CD4-positive, alpha-beta memory T cell (primary cell): ENCODE results near the gene FCHSD2. TPM values are rescaled to one million over a fixed set of nuclear protein-coding genes. Genes with fewer than 3 reads are reported as not detected.
"Not testable (repeated sequence)": the region's sequence is repeated elsewhere in the genome, so short reads cannot be mapped to it uniquely, and the experiment has no call there.

Source experiments
- CTCF ChIA-PET: fragments of 350-600 bp; sonication (Branson Sonifier 250); formaldehyde crosslinking; loops from one replicate; lab custom pipeline; 2021; ENCODE audit warnings: inconsistent platforms; ENCODE audit not compliant: partially characterized antibody; lab: Charles Lee
- POLR2A ChIA-PET: fragments of 350-600 bp; sonication (Branson Sonifier 250); formaldehyde crosslinking; loops from one replicate; lab custom pipeline; 2021; ENCODE audit not compliant: partially characterized antibody; lab: Charles Lee
- DNase-seq, 5 donors: peaks; one replicate each; pipeline versions ENCODE4 v3.0.0 to v3.0.0-alpha.2; 2020 to 2022; ENCODE audit warnings: mixed read lengths in 1 of 5
- H3K27ac ChIP-seq: one replicate; pipeline ENCODE4 v1.7.0; 2013; ENCODE audit warnings: low read depth, low read length
- H3K27me3 ChIP-seq: 2 replicates; pipeline ENCODE4 v1.7.0; 2013; ENCODE audit warnings: mild to moderate bottlenecking, low read length, moderate library complexity; ENCODE audit not compliant: insufficient read depth
- H3K36me3 ChIP-seq: 2 replicates; pipeline ENCODE4 v1.7.0; 2013; ENCODE audit warnings: mild to moderate bottlenecking, low read length, moderate library complexity; ENCODE audit not compliant: insufficient read depth
- H3K4me1 ChIP-seq: 2 replicates; pipeline ENCODE4 v1.7.0; 2013; ENCODE audit warnings: mild to moderate bottlenecking, low read length, moderate library complexity; ENCODE audit not compliant: insufficient read depth
- H3K4me3 ChIP-seq, 2 donors: one replicate each; pipeline ENCODE4 v1.7.0; 2013; ENCODE audit warnings: low read length in 2 of 2, mild to moderate bottlenecking in 1 of 2
- H3K9me3 ChIP-seq, 2 donors: one replicate each; pipeline ENCODE4 v1.7.0; 2013; ENCODE audit warnings: low read length in 2 of 2, control low read depth in 1 of 2; ENCODE audit not compliant: control insufficient read depth in 1 of 2
- H3K27ac Mint-ChIP-seq, 7 donors: one replicate each; pipeline ENCODE4 v1.8.0; 2020 to 2021; ENCODE audit warnings: mixed read lengths in 7 of 7, mild to moderate bottlenecking in 6 of 7, inconsistent platforms in 3 of 7, moderate library complexity in 3 of 7
- H3K27me3 Mint-ChIP-seq, 2 donors: one replicate each; pipeline ENCODE4 v1.8.0; 2020 to 2021; ENCODE audit warnings: mixed read lengths in 2 of 2
- H3K36me3 Mint-ChIP-seq, 2 donors: one replicate each; pipeline ENCODE4 v1.8.0; 2020 to 2021; ENCODE audit warnings: mixed read lengths in 2 of 2, inconsistent platforms in 1 of 2, mild to moderate bottlenecking in 1 of 2
- H3K4me1 Mint-ChIP-seq, 4 donors: one replicate each; pipeline ENCODE4 v1.8.0; 2020 to 2021; ENCODE audit warnings: mixed read lengths in 4 of 4, mild to moderate bottlenecking in 1 of 4
- H3K4me3 Mint-ChIP-seq, 8 donors: one replicate each; pipeline ENCODE4 v1.8.0; 2020 to 2021; ENCODE audit warnings: mixed read lengths in 8 of 8, mild to moderate bottlenecking in 7 of 8, moderate library complexity in 6 of 8, inconsistent platforms in 3 of 8
- H3K9me3 Mint-ChIP-seq, 8 donors: one replicate each; pipeline ENCODE4 v1.8.0; 2020 to 2021; ENCODE audit warnings: mixed read lengths in 8 of 8, mild to moderate bottlenecking in 5 of 8, inconsistent platforms in 3 of 8, moderate library complexity in 1 of 8
- intact Hi-C: fragments of 100-400 bp; cut with micrococcal nuclease; formaldehyde crosslinking; loops from one replicate; pipeline ENCODE4 v1.15.1; 2023
- polyA plus RNA-seq, 2 donors: library from polyadenylated mRNA; unstranded; fragments of 300-500 nt; fragmentation: Illumina TruSeq; gene quantifications; one replicate each; pipeline ENCODE4 v1.2.3, GENCODE V29; 2021
- total RNA-seq, 2 experiments: library from RNA; stranded (reverse); gene quantifications; one replicate each; pipeline ENCODE4 v1.2.3, GENCODE V29; 2021

The FCHSD2 gene
- total and polyA plus RNA-seq, 4 experiments from 2014 or later: 9.5 to 52.0 (median 34.8) TPM

DNA sequence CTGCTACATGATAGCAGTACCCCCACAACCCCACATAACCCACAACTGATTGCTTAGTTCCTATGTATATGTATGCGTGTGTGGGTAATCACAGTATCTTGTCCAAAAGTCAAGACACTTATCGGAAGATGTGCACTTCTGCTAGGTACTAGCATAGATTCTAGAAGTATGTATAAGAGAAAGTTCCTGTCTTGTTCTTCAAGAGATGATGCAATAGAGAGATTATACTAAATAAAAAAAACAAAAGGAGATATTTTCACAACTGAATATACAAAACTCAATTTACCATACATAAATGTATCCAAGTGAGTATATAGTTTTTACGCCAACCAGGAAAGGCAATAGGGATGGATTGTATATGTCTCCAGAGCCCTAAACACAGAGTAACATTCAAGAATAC lies 112.0 kb downstream of the FCHSD2 start:
- H3K36me3 ChIP-seq: no peaks in the 10 kb centered on the region
- H3K4me1 ChIP-seq: peaks cover 27% of the 10 kb centered on the region
- Mint-ChIP-seq H3K4me1 (peaks cover 28 to 46% (median 41%) of the 10 kb centered on the region in 4 donors), H3K36me3 (peaks cover 30 to 31% of the 10 kb centered on the region in 2 donors), H3K27ac (peak overlapping the region in 1 of 7 donors; percentile 13), H3K9me3 (peaks cover 0 to 34% (median 24%) of the 10 kb centered on the region in 8 donors), H3K27me3 (no peaks in the 10 kb centered on the region), H3K4me3 (no peak overlapping the region)
- POLR2A ChIA-PET: no interaction called here
- intact Hi-C loops: loop anchor here (5.0 kb wide), 1 partner anchor 112 kb away; the partner anchor contains the start of gene FCHSD2
- peaks cover 0 to 3% of the 10 kb centered on the region in 2 donors for H3K9me3 ChIP-seq
- H3K4me3 ChIP-seq: no peak overlapping the region
- H3K27me3 ChIP-seq: no peaks in the 10 kb centered on the region
- no peak overlapping the region for H3K27ac ChIP-seq
- CTCF ChIA-PET: no interaction called here
- no peak for DNase-seq

DNA sequence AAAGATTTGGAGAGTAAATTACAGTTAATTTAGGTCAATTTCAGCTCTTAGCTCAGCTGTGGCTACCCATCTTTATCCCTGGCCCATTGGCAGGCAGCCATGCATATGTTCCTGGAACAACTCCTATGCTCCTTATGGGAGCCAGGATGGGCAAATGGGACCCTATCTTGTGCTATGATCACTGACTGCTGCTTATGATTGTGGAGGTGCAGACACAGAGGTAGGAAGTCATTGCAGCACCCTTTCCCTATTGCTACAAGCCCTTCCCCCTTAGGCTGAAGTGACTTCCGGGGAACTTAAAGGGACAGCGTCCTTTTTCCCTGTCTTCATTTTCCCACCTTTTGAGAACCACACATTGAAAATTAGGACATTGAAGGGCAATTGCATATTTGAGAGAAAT lies 112.7 kb downstream of the FCHSD2 start:
- Mint-ChIP-seq H3K36me3 (peaks cover 37 to 39% of the 10 kb centered on the region in 2 donors), H3K4me1 (peaks cover 22 to 38% (median 34%) of the 10 kb centered on the region in 4 donors), H3K27me3 (no peaks in the 10 kb centered on the region), H3K9me3 (peaks cover 0 to 41% (median 32%) of the 10 kb centered on the region in 8 donors), H3K4me3 (peak overlapping the region in 4 of 8 donors; percentile 25 to 55 (median 44)), H3K27ac (peak overlapping the region in 2 of 7 donors; percentile 53 to 61)
- Histone ChIP-seq H3K4me3 (no peak overlapping the region), H3K27ac (no peak overlapping the region), H3K9me3 (peaks cover 0 to 5% of the 10 kb centered on the region in 2 donors), H3K36me3 (no peaks in the 10 kb centered on the region), H3K4me1 (peaks cover 20% of the 10 kb centered on the region), H3K27me3 (no peaks in the 10 kb centered on the region)
- intact Hi-C loops: no loop called here
- no peak for DNase-seq
- CTCF ChIA-PET: no interaction called here
- POLR2A ChIA-PET: no interaction called here

DNA sequence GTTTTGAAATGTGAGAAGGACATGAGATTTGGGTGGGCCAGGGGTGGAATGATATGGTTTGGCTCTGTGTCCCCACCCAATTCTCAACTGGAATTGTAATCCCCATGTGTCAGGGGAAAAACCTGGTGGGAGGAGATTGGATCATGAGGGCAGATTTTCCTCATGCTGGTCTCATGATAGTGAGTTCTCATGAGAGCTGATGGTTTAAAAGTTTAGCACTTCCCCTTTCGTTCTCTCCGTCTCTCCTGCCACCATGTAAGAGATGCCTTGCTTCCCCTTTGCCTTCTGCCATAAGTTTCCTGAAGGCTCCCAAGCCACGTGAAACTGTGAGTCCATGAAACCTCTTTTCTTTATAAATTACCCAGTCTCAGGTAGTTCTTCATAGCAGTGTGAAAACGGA lies 113.5 kb downstream of the FCHSD2 start:
- Histone ChIP-seq H3K36me3 (no peaks in the 10 kb centered on the region), H3K4me3 (no peak overlapping the region), H3K9me3 (peaks cover 0 to 7% of the 10 kb centered on the region in 2 donors), H3K27ac (no peak overlapping the region), H3K27me3 (no peaks in the 10 kb centered on the region), H3K4me1 (peaks cover 13% of the 10 kb centered on the region)
- intact Hi-C loops: no loop called here
- Mint-ChIP-seq H3K9me3 (peaks cover 0 to 49% (median 39%) of the 10 kb centered on the region in 8 donors), H3K27ac (peak overlapping the region in 1 of 7 donors; percentile 35), H3K4me1 (peaks cover 17 to 34% (median 29%) of the 10 kb centered on the region in 4 donors), H3K36me3 (peaks cover 45 to 47% of the 10 kb centered on the region in 2 donors), H3K27me3 (no peaks in the 10 kb centered on the region), H3K4me3 (peak overlapping the region in 1 of 8 donors; percentile 15)
- CTCF ChIA-PET: no interaction called here
- POLR2A ChIA-PET: no interaction called here
- DNase-seq: no peak

DNA sequence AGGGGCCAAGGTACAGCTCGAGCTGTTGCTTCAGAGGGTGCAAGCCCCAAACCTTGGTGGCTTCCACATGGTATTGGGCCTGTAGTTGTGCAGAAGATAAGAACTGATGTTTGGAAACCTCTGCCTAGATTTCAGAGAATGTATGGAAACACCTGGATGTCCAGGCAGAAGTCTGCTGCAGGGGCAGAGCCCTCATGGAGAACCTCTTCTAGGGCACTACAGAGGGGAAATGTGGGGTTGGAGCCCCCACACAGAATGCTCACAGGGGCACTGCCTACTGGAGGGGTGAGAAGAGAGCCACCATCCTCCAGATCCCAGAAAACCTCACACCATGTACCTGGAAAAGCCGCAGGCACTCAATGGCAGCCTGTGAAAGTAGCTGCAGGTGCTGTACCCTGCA lies 114.3 kb downstream of the FCHSD2 start:
- peaks cover 12 to 28% (median 23%) of the 10 kb centered on the region in 4 donors for H3K4me1 Mint-ChIP-seq
- H3K27ac Mint-ChIP-seq: peak overlapping the region in 1 of 7 donors; percentile 57
- H3K9me3 ChIP-seq, intact Hi-C loops, CTCF ChIA-PET, H3K27ac ChIP-seq, H3K27me3 Mint-ChIP-seq, H3K27me3 ChIP-seq, POLR2A ChIA-PET, H3K36me3 ChIP-seq, H3K4me3 ChIP-seq, H3K4me1 ChIP-seq, DNase-seq, H3K4me3 Mint-ChIP-seq: not testable (repeated sequence)
- H3K36me3 Mint-ChIP-seq: peaks cover 51 to 53% of the 10 kb centered on the region in 2 donors
- peaks cover 0 to 57% (median 44%) of the 10 kb centered on the region in 8 donors for H3K9me3 Mint-ChIP-seq

GRCh38 chr11:73024639-73025038 lies 117.5 kb downstream of the FCHSD2 start:
- Mint-ChIP-seq H3K9me3 (peaks cover 4 to 67% (median 47%) of the 10 kb centered on the region in 8 donors), H3K27me3 (no peaks in the 10 kb centered on the region), H3K27ac (no peak overlapping the region), H3K36me3 (peaks cover 57 to 62% of the 10 kb centered on the region in 2 donors), H3K4me3 (no peak overlapping the region), H3K4me1 (peaks cover 2 to 18% (median 9%) of the 10 kb centered on the region in 4 donors)
- POLR2A ChIA-PET: no interaction called here
- Histone ChIP-seq H3K9me3 (peaks cover 0 to 7% of the 10 kb centered on the region in 2 donors), H3K27ac (no peak overlapping the region), H3K36me3 (no peaks in the 10 kb centered on the region), H3K4me3 (no peak overlapping the region), H3K4me1 (no peaks in the 10 kb centered on the region), H3K27me3 (no peaks in the 10 kb centered on the region)
- CTCF ChIA-PET: interaction anchor here (0.8 kb wide), 1 partner anchor 152 kb away, joined by 3 read pairs; no protein-coding TSS in a partner anchor
- intact Hi-C loops: no loop called here
- no peak for DNase-seq

- no peak overlapping the region for H3K4me3 Mint-ChIP-seq
- ChIA-PET CTCF (no interaction called here), POLR2A (interaction anchor here (1.4 kb wide), 1 partner anchor 14 kb away, joined by 3 read pairs; no protein-coding TSS in a partner anchor)
- H3K36me3 Mint-ChIP-seq: peaks cover 24 to 36% of the 10 kb centered on the region in 2 donors
- H3K27me3 ChIP-seq: no peaks in the 10 kb centered on the region
- no peaks in the 10 kb centered on the region for H3K36me3 ChIP-seq
- H3K27me3 Mint-ChIP-seq: no peaks in the 10 kb centered on the region
- H3K4me1 ChIP-seq: no peaks in the 10 kb centered on the region
- peaks cover 4 to 32% (median 22%) of the 10 kb centered on the region in 8 donors for H3K9me3 Mint-ChIP-seq
- H3K4me1 Mint-ChIP-seq: peaks cover 0 to 8% (median 5%) of the 10 kb centered on the region in 4 donors
- no peak overlapping the region for H3K27ac ChIP-seq
- no peak overlapping the region for H3K4me3 ChIP-seq
- DNase-seq: no peak
- H3K27ac Mint-ChIP-seq: no peak overlapping the region
- H3K9me3 ChIP-seq: peaks cover 0 to 3% of the 10 kb centered on the region in 2 donors
- intact Hi-C loops: no loop called here
Measured at GRCh38 chr11:73019996-73020395, 122.1 kb downstream of the FCHSD2 start.

- Histone ChIP-seq H3K27ac (no peak overlapping the region), H3K36me3 (no peaks in the 10 kb centered on the region), H3K9me3 (peaks cover 0 to 2% of the 10 kb centered on the region in 2 donors), H3K4me1 (no peaks in the 10 kb centered on the region), H3K4me3 (no peak overlapping the region), H3K27me3 (no peaks in the 10 kb centered on the region)
- Mint-ChIP-seq H3K36me3 (peaks cover 19 to 31% of the 10 kb centered on the region in 2 donors), H3K4me3 (no peak overlapping the region), H3K27me3 (no peaks in the 10 kb centered on the region), H3K27ac (no peak overlapping the region), H3K4me1 (peaks cover 0 to 8% (median 5%) of the 10 kb centered on the region in 4 donors), H3K9me3 (peaks cover 4 to 27% (median 17%) of the 10 kb centered on the region in 8 donors)
- no peak for DNase-seq
- CTCF ChIA-PET: no interaction called here
- intact Hi-C loops: no loop called here
- POLR2A ChIA-PET: interaction anchor here (1.4 kb wide), 1 partner anchor 15 kb away, joined by 3 read pairs; no protein-coding TSS in a partner anchor
Measured at GRCh38 chr11:73019449-73019848, 122.7 kb downstream of the FCHSD2 start.
